ENCODE measurements around the gene TMCO5A. TPM values are rescaled to one million over a fixed set of nuclear protein-coding genes. Genes with fewer than 3 reads are reported as not detected.

Gene TMCO5A
- total and polyA plus RNA-seq, 8 donors, result not detected

DNA sequence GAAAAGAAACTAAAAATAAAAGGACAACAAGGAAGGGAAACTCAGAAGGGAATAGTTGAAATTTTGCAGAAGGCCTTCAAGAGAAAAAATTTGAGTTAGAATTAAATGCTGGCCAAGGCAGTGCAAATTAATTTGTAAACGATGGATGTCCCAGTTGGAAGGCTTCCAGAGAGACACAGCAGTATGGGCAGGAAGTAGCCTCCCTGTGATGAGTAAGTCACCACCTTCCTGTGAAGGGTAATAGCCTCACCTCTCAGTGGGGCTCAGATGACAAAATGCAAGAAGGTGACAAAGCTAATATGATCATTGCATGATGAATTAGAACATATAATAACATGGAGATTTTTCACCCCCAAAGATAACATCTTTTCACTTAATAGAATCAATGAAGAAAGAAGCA, 27.3 kb upstream of the TMCO5A start:
- TF ChIP-seq, protein P1, sequence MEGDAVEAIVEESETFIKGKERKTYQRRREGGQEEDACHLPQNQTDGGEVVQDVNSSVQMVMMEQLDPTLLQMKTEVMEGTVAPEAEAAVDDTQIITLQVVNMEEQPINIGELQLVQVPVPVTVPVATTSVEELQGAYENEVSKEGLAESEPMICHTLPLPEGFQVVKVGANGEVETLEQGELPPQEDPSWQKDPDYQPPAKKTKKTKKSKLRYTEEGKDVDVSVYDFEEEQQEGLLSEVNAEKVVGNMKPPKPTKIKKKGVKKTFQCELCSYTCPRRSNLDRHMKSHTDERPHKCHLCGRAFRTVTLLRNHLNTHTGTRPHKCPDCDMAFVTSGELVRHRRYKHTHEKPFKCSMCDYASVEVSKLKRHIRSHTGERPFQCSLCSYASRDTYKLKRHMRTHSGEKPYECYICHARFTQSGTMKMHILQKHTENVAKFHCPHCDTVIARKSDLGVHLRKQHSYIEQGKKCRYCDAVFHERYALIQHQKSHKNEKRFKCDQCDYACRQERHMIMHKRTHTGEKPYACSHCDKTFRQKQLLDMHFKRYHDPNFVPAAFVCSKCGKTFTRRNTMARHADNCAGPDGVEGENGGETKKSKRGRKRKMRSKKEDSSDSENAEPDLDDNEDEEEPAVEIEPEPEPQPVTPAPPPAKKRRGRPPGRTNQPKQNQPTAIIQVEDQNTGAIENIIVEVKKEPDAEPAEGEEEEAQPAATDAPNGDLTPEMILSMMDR (IDR thresholded peaks at IDR 0.05), result no peak
- DNase-seq (no peak), ATAC-seq (peak in 3 of 4 donors; percentile 52 to 79 (median 53)), FAIRE-seq (no peak)
- Histone ChIP-seq H3K27ac (no peak overlapping the region), H3K4me1 (peaks cover 0 to 17% (median 4%) of the 10 kb centered on the region in 3 donors), H3K36me3 (no peaks in the 10 kb centered on the region), H3K27me3 (no peaks in the 10 kb centered on the region), H3K4me3 (no peak overlapping the region), H3K9me3 (no peaks in the 10 kb centered on the region)
- 19 to 23% methylated on average over 1 of the region's 1 CpG for WGBS, 2 donors
- intact Hi-C loops (cut with DNase I), result no loop called here

DNA sequence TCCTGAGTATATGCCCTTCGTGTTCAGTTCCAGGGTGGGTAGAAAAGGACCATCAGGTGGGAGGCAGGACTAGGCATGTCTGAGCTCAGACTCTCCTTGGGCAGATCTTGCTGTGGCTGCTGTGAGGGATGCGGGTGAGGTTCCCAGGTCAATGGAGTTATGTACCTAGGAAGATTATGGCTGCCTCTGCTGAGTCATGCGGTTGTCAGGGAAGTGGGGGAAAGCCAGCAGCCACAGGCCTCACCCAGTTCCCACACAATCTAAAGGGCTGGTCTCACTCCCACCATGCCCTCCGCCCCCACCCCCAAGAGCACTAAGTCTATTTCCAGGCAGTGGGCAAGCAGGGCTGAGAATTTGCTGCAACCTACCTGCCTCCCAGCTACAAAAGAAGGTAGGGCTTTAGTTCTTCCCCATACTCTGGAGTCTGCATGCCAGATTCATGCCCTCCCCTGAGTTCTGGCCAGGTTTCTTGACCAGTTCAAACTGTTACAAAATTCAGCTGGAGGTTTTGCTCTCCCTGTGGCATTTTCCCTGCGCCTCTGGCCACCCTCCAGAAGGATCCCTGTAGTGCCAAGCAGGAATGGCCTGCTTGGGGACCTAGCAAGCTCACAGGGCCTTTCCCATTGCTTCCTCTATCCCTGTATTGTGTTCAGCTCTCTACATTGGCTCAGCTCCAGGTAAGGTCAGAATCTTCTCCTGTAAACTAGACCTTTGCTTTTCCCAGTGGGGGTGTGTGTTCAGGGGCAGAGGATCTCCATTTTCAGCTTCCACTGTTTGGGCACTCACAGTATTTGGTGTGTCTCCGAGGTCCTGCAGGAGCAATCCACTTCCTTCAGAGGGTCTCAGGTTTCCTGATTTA, 12.7 kb upstream of the TMCO5A start:
- ATAC-seq (peak in 2 of 4 donors; percentile 14 to 44), FAIRE-seq (no peak), DNase-seq (no peak)
- Histone ChIP-seq H3K4me3 (no peak overlapping the region), H3K27ac (no peak overlapping the region), H3K27me3 (no peaks in the 10 kb centered on the region), H3K36me3 (no peaks in the 10 kb centered on the region), H3K9me3 (no peaks in the 10 kb centered on the region), H3K4me1 (peaks cover 0 to 4% (median 0%) of the 10 kb centered on the region in 3 donors)
- intact Hi-C loops (cut with DNase I), result no loop called here
- 86 to 90% methylated on average over 6 of the region's 6 CpGs for WGBS, 2 donors
- TF ChIP-seq, protein P1 (IDR thresholded peaks at IDR 0.05), result no peak

DNA sequence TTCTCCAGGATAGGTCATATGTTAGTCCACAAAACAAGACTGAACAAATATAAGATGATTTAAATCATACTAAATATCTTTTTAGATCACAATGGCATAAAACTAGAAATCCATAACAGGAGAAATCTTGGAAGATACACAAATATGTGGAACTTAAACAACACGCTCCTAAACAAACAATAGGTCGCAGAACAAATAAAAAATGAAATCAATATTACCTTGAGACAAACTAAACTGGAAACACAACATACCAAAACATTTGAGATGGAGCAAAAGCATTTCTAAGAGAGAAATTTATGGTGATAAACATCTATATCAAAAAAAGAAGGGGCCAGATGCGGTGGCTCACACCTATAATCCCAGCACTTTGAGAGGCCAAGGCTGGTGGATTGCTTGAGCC, 8.3 kb upstream of the TMCO5A start:
- Histone ChIP-seq H3K4me1 (peaks cover 0 to 4% (median 0%) of the 10 kb centered on the region in 3 donors), H3K9me3 (no peaks in the 10 kb centered on the region), H3K4me3 (no peak overlapping the region), H3K27ac (no peak overlapping the region), H3K27me3 (no peaks in the 10 kb centered on the region), H3K36me3 (no peaks in the 10 kb centered on the region)
- ATAC-seq (peak in 2 of 4 donors; percentile 31 to 53), DNase-seq (no peak), FAIRE-seq (no peak)
- intact Hi-C loops (cut with DNase I), result no loop called here
- TF ChIP-seq, protein P1 (IDR thresholded peaks at IDR 0.05), result no peak
- WGBS, 2 donors, result 19 to 25% methylated on average over 3 of the region's 3 CpGs

DNA sequence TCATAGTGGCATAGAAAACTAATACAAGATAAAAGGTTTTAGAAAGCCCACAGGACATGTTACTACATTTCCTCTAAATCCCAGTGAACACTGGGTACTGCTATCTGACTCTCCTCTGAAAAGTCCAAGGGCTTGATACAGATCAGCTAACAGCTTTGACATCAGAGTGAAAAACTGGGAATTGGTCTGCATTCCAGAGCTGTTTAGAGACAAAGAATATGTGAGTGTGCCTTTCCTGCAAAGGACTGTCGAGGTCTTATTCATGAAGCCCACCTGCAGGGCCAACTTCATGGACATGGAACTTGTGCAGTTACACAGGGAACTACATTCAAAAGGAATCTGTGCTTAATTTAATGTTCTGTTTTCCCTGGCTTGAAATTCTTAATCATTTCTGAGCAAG, 5.2 kb upstream of the TMCO5A start:
- no peaks in the 10 kb centered on the region for H3K9me3 ChIP-seq
- H3K4me1 ChIP-seq, result peaks cover 0 to 4% (median 0%) of the 10 kb centered on the region in 3 donors
- no peaks in the 10 kb centered on the region for H3K27me3 ChIP-seq
- TF ChIP-seq, protein P1 (IDR thresholded peaks at IDR 0.05), result no peak
- no peak overlapping the region for H3K4me3 ChIP-seq
- no peak for DNase-seq
- 13 to 41% methylated on average over 1 of the region's 1 CpG for WGBS, 2 donors
- intact Hi-C loops (cut with DNase I), result no loop called here
- FAIRE-seq, result no peak
- H3K27ac ChIP-seq, result no peak overlapping the region
- ATAC-seq, result peak in 1 of 4 donors; percentile 14
- no peaks in the 10 kb centered on the region for H3K36me3 ChIP-seq

DNA sequence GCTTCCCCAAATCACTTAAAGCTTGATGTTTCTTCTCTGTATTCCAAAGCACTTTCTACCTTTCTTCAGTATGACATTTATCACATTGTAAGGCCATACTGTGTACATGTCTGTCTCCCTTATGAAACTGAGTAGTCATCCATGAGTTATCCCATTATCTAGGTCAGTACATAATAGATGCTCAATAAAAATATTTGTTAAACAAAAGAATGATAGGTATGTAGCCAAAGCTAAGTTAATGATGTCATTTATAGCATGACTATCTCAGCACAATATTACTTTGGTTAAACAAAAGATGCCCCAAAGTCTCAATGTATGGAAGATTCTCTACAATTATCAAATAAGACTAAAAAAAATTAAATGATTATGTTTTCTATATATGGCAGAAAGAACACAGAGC, 3.1 kb upstream of the TMCO5A start:
- H3K27ac ChIP-seq, result no peak overlapping the region
- intact Hi-C loops (cut with DNase I), result no loop called here
- H3K4me1 ChIP-seq, result peaks cover 0 to 4% (median 0%) of the 10 kb centered on the region in 3 donors
- H3K9me3 ChIP-seq, result no peaks in the 10 kb centered on the region
- TF ChIP-seq, protein P1 (IDR thresholded peaks at IDR 0.05), result no peak
- H3K36me3 ChIP-seq, result no peaks in the 10 kb centered on the region
- FAIRE-seq (no peak), ATAC-seq (no peak), DNase-seq (no peak)
- no peak overlapping the region for H3K4me3 ChIP-seq
- H3K27me3 ChIP-seq, result no peaks in the 10 kb centered on the region
